HG03565 (cell line): ENCODE measurements around the gene GSTA5.
"Not testable (repeated sequence)": the region's sequence is repeated elsewhere in the genome, so short reads cannot be mapped to it uniquely, and the experiment has no call there.

Experiments
- ATAC-seq: cut with Tn5 transposase; IDR thresholded peaks from one replicate; pipeline ENCODE4 v1.9.1; 2021; ENCODE audit warnings: mild to moderate bottlenecking, moderate library complexity; ENCODE audit not compliant: unreplicated experiment

The GSTA5 gene

DNA sequence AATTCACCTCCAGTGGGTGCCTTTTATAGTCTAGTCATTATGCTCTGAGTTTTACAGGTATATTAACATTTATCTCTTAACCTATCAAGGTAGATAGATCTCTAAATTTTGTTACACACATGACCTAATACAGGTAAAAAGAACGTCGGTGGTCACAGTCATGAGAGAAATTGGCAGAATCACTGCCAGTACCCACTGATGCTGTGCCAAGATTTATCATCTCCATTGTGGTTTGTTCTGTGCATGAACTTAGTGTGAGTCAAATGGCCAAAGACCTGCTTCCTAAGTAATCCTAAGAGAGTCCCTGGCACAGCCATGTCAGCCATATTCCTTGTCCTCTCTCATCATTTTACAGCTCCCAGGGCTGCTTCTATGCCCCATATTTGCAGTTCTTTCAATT, 46.2 kb downstream of the GSTA5 start:
- ATAC-seq = not testable (repeated sequence)

DNA sequence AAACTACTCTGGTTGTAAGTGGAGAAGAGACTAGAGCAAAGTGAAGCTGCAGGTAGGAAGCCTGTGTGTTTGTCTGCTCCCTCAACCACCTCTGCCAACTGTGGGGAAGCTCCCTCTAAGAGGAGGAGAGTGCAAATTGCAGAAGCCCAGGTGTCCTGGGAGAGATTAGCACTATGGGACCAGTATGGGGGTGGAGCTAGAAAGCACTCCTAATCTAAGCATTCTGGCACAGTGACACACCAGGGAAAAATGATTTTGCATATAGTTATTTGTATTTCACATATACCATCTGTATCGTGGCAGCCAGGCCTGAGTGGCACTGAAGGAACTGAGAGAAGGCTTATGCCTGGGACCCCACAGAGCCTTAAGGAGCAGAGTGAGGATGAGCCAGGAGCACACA, 49.8 kb downstream of the GSTA5 start:
- no peak for ATAC-seq

GRCh38 chr6:52789658-52790057, 51.0 kb downstream of the GSTA5 start:
- ATAC-seq = not testable (repeated sequence)

- ATAC-seq = no peak
Measured at GRCh38 chr6:52788478-52788877, 52.1 kb downstream of the GSTA5 start.

DNA sequence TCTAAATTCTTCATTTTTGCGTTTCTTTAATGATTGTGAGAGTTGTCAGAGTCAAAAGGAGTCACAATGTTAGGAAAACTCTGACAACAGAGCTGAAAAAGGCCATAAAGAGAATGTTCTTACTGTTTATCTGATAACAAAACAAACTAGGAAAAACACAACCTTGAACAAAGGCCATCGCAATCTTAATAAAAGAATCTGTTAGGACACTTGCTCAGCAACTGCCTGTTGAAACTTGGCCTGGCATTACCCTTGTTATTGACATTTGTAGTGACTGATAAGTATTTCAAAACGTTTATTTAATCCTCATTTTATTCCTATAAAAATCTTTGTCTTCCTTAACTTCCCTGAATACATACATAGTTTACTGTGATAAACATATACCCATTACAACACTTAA, 52.7 kb downstream of the GSTA5 start:
- no peak for ATAC-seq

- ATAC-seq = no peak
Measured at GRCh38 chr6:52786249-52786956, 54.2 kb downstream of the GSTA5 start.

DNA sequence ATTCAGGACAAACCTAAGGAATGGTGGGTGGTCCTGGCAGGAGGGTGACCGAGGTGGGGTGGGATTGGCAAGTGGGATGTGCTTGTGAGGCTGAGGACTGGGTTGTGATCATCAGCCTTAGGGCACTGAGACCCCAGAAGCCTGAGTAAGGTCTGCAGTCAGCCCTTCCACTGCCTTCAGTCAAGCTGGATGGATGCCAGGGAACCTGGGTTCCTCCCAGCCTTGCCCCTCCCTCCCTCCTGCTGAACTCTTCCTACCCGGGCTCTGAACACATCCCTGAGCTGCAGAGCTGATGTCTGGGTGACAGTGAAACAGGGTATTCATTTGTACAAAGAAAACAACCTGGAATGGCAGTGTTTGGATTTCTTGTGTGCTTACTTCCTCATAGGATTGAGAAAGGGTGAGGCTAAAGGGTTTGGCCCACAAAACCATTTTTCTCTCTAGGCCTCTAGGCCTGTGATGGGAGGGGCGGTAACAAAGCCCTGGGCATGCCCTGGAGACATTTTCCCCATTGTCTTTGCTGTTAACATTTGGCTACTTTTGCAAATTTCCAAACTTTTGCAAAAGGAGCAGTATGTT, 57.8 kb downstream of the GSTA5 start:
- not testable (repeated sequence) for ATAC-seq

DNA sequence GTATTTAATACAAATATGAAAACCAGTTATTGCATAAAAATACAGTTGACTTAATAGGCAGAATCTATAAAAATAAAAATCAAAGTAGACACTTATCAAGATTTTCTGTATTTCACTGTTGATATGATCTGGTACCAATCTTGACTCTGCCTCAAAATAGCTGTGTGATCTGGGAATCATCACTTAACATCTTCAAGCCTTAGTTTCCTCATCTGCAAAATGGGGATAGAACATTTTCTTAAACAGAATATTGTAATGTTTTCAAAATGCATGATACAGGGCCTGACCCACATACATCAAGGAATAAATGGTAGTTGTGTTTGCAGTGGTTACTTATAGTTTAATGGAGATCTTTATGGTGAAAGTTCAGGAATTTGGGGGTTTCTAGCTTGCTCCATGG, 58.4 kb downstream of the GSTA5 start:
- not testable (repeated sequence) for ATAC-seq
